Measurements from ENCODE around the gene MRPS11.
"Not testable (repeated sequence)": the region's sequence is repeated elsewhere in the genome, so short reads cannot be mapped to it uniquely, and the experiment has no call there.

Gene MRPS11

GRCh38 chr15:88456733-88457132 lies 10.8 kb upstream of the MRPS11 start:
- DNase-seq = no peak

- no peak for DNase-seq
Observed at GRCh38 chr15:88463870-88464532, 3.5 kb upstream of the MRPS11 start.

DNA sequence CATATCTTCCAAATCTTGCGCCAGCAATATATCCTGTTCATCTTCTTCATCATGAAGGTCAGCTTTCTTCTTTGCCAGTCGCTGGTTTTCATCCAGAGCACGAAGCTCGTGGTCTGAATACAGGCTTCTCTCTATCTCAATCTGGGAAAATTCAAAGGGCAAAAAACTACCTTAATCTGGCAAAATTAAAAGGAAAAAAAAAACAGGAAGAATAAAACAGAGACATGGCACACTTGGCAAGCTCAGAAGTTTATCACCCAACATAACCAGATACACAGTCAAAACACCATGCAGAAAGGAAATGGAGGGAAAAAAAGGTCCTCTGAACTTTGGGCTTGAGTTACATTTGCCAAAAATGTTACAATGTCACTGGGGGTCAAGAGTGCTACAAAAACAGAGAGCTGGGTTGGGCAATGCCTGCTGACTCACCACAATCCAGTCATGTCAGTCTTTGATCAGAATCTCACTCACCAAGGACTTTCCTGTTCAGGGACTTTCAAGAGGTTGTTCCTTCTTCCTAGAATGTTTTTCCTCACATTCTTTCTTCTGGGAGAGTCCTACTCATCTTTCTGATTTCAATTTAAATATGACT lies 1.8 kb upstream of the MRPS11 start:
- DNase-seq = no peak

- no peak for DNase-seq
Observed at GRCh38 chr15:88467935-88468528, 524 bp downstream of the MRPS11 start.

GRCh38 chr15:88468721-88469120 lies 1.2 kb downstream of the MRPS11 start:
- not testable (repeated sequence) for DNase-seq

DNA sequence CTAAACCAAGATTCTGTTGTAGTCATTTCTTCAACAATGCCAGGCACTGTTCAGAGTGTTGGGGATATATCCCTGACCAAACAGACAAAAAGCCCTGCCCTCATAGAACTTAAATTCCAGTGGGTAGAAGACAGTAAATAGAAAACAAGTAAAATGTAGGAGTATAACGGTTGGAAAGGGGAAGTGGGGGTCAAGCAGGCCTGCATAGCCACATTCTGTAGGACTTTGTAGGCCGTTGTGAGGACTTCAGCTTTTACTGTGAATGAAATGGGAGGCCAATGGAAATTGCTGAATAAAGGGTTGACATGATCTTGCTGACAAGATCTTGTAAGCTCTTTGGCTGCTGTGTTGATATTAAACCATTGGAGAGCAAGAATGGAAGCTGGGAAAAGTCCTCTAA lies 1.8 kb downstream of the MRPS11 start:
- DNase-seq = no peak

GRCh38 chr15:88470625-88471372 lies 3.3 kb downstream of the MRPS11 start:
- DNase-seq = no peak

GRCh38 chr15:88472225-88472624 lies 4.7 kb downstream of the MRPS11 start:
- DNase-seq = no peak

GRCh38 chr15:88473661-88474293 lies 6.3 kb downstream of the MRPS11 start:
- not testable (repeated sequence) for DNase-seq

- DNase-seq = no peak
Observed at GRCh38 chr15:88476635-88477060, 9.1 kb downstream of the MRPS11 start.

DNA sequence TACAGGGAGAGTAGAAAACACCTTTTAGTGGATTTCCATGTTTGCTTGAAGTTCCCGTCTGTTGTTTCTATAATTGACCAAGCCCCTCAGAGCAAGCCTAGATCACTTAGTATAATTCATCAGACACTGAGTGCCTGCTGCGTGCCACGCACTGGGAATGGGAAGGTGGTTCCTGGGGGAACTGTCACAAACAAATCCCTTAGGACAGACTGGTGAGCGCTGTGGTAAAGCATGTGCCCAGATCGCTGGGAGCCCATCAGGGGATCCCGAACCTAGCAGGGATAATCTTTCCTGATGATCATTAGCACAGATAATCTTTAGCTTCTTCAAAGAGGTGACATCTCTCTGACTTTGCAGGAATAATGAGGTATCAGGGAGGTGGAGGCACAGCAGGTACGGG lies 9.6 kb downstream of the MRPS11 start:
- DNase-seq = no peak

DNA sequence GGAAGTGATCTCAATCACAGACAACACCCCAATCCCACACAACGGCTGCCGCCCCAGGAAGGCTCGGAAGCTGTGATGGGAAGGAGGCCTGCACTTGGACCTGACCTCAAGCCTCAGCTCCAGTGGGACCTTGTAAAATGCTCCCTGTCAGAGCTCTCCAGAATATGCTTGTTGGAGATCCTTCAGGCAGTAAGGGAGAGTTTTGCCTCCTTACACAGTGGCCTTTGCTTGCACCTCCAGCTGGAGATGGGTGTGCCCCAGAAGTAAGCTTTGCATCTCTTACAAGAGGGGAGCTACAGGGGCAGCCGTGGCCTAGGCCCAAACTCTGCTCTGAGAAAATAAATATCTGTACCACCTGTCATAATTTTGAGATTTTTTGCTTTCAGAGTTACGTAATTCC lies 10.4 kb downstream of the MRPS11 start:
- no peak for DNase-seq

GRCh38 chr15:88479169-88479568 lies 11.7 kb downstream of the MRPS11 start:
- DNase-seq = no peak

DNA sequence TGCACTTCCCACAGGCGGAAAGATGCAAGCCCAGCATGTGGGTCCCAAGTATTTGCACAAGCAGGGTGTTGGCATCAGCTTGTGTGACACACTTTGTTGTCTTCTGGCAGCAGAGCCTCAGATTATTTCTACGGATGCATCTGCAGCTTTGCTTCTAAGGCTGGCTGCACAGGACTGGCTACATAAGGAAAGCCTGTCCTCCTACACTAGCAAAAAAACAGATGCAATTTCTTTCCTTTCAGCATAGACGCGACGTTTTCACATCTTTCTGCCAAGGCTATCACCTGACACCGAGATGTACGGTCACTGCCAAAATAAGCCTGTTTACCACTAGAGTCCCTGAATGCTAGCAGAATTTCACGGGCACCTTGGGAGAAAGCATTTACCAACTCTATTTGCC lies 13.5 kb downstream of the MRPS11 start:
- DNase-seq = no peak

DNA sequence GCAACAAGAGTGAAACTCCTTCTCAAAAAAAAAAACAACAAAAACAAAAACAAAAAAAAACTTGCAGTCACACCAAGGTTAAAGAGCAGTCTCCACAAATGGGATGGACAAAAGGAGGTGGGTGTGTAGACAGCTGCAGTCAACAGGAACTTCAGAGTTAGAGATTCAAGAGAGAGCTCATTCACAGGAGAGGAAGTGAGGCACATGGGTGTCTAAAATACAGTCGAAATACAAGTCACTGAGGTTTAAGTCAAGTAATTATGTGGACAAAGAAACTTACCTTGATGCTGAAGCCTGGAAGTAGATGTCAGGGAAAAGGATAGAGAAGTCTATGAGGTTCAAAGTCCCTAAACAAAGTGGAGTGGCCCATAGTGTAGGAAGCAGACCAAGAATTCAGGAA lies 14.8 kb downstream of the MRPS11 start:
- DNase-seq = no peak

GRCh38 chr15:88484682-88485331 lies 17.3 kb downstream of the MRPS11 start:
- peak; percentile 61 for DNase-seq

GRCh38 chr15:88487178-88487795 lies 19.8 kb downstream of the MRPS11 start:
- DNase-seq = no peak

DNA sequence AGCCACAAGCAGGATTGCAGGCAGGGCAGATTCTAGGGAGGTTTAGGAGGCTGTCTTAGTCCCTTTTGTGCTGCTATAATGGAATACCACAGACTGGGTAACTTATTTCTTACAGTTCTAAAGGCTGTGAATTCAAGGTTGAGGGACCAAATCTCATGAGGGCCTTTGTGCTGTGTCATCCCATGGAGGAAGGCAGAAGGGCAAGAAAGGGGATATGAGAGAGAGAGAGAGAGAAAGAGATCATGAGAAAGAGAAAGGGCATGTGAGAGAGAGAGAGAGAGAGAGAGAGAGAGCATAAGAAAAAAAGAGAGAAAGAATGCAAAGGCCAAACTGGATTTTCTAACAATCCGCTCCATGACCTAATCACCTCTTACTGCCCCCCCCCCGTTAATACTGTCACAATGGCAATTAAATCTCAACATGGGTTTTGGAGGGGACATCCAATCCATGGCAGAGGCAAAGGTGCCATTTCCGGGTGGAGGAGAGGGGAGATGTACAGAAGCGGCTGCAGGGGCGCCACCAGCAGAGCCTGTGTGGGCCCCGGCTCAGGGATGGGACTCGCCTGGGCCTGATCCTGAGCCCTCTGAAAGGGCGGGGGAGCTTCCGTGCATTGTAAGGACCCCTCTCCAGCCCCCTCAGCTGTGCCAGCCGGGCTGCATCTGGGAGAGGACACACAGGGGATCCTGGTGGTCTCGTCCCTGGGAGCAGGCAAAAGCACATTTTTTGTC lies 20.5 kb downstream of the MRPS11 start:
- no peak for DNase-seq

- no peak for DNase-seq
Observed at GRCh38 chr15:88489321-88489720, 21.8 kb downstream of the MRPS11 start.

DNA sequence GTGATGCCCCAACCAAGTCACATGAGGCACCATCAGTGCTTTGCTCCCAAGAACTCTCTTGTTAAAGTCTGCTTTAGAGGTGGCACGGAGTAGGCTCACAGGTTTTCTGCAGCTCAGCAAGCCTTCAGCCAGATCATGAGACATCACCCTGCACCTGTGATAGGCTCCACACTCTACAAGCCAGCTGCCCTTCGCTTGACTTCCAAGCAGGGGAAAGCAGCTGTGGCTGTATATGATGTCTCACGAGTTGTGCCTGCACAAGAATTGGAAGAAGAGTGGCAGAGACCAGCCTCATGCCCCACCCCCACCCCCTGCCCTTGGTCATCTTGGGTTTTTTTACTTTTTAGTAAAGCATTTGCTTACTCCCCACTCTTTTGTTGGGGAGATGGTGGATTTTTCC lies 22.5 kb downstream of the MRPS11 start:
- DNase-seq = no peak

DNA sequence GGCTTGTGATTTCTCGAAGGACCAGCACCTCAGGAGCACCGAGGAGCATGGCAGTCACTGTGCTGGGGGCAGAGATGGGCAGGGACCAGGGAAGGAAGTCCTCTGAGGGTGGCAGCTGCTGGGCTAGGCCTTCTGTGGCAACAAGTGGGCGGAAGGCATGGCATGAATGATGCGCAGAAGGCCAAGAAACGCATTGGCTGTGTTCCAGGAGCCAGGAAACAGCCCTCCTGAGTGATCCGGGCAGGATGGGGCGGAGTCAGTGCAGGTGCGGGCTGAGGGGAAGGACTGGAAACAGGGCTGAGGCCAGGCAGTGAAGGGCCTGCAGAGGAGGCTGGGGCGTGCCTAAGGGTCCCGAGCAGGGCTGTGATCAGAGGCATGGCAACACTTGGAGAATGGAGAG lies 23.6 kb downstream of the MRPS11 start:
- no peak for DNase-seq

DNA sequence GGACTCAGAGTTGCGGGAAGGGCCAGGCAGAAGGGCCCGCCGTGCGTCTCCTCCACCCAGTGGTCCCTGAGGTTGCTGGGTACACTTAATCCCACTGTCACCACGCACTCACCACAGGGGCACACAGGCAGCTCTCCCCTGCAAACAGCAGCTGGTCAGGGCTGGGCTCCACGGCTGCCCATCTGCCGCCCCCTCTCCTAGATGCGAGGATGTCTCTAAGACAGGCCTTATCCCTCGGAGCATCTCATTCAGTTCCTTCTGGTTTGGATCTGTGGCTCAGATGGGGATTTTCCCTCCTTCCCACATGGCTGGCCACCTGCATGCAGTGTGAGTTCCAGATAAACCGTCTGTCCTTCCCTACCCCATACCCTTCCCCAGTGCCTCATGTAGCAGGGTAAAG lies 26.3 kb downstream of the MRPS11 start:
- DNase-seq = no peak
